ENCODE results near the gene CDC42EP5. TPM values are rescaled to one million over a fixed set of nuclear protein-coding genes. Genes with fewer than 3 reads are reported as not detected.

Gene CDC42EP5
- total RNA-seq, 3 donors from 2014 or later (not counting 1 experiment from before 2014, with no cell fraction given) = not detected

DNA sequence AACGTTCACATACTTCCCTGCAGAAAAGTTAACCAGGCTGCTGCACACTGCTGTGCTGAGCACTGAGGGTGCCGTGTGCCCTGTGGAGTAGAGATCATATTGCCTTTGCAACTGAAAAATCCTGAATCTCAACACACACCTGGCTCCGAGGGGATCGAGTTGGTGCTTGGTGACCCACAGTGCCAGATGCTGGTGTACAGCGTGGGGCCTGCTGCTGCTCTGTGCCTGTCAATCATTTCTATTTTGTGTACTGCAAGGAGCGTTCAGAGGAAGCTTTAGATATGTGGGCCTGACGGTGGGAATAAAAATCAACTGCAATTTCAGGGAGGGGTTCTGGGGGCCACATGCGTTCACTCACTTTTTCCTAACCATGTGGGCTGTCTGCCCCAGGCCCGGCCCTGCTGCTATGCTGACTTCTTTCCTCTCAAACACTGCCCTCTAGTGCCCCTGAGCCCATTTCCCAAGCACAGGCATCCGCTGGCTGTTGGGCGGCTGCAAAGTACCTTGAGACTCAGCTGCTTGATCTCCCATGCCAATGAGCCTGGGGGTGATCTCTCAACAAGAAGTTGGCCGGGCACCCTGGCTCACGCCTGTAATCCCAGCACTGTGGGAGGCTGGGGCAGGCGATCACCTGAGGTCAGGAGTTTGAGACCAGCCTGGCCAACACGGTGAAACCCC lies 33.8 kb downstream of the CDC42EP5 start:
- ATAC-seq = no peak
- DNase-seq = no peak
- no peak overlapping the region for H3K4me3 Mint-ChIP-seq
- peaks cover 11% of the 10 kb centered on the region for H3K4me1 ChIP-seq (ENCODE audit: control insufficient read depth, insufficient read depth, low read length)
- H3K27me3 Mint-ChIP-seq (ENCODE audit: low read depth in 2 of 2) = no peaks in the 10 kb centered on the region
- no peak overlapping the region for H3K27ac Mint-ChIP-seq
- H3K36me3 Mint-ChIP-seq = no peaks in the 10 kb centered on the region
- 89% methylated on average over 15 of the region's 15 CpGs for WGBS (ENCODE audit: insufficient coverage)
- H3K4me3 ChIP-seq (ENCODE audit: low read length) = no peak overlapping the region
- no peaks in the 10 kb centered on the region for H3K9me3 ChIP-seq (ENCODE audit: control insufficient read depth, insufficient read depth, low read length)
- no peaks in the 10 kb centered on the region for H3K9me3 Mint-ChIP-seq
- no peak overlapping the region for H3K27ac ChIP-seq (ENCODE audit: low read length)
- TF ChIP-seq, protein P1, sequence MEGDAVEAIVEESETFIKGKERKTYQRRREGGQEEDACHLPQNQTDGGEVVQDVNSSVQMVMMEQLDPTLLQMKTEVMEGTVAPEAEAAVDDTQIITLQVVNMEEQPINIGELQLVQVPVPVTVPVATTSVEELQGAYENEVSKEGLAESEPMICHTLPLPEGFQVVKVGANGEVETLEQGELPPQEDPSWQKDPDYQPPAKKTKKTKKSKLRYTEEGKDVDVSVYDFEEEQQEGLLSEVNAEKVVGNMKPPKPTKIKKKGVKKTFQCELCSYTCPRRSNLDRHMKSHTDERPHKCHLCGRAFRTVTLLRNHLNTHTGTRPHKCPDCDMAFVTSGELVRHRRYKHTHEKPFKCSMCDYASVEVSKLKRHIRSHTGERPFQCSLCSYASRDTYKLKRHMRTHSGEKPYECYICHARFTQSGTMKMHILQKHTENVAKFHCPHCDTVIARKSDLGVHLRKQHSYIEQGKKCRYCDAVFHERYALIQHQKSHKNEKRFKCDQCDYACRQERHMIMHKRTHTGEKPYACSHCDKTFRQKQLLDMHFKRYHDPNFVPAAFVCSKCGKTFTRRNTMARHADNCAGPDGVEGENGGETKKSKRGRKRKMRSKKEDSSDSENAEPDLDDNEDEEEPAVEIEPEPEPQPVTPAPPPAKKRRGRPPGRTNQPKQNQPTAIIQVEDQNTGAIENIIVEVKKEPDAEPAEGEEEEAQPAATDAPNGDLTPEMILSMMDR (IDR thresholded peaks at IDR 0.05) = no peak
- no peaks in the 10 kb centered on the region for H3K36me3 ChIP-seq (ENCODE audit: control insufficient read depth, insufficient read depth, low read length)
- H3K27me3 ChIP-seq (ENCODE audit: control insufficient read depth, insufficient read depth, low read length) = no peaks in the 10 kb centered on the region
- intact Hi-C loops (cut with micrococcal nuclease) = no loop called here
- H3K4me1 Mint-ChIP-seq = peaks cover 0 to 18% of the 10 kb centered on the region in 2 donors

DNA sequence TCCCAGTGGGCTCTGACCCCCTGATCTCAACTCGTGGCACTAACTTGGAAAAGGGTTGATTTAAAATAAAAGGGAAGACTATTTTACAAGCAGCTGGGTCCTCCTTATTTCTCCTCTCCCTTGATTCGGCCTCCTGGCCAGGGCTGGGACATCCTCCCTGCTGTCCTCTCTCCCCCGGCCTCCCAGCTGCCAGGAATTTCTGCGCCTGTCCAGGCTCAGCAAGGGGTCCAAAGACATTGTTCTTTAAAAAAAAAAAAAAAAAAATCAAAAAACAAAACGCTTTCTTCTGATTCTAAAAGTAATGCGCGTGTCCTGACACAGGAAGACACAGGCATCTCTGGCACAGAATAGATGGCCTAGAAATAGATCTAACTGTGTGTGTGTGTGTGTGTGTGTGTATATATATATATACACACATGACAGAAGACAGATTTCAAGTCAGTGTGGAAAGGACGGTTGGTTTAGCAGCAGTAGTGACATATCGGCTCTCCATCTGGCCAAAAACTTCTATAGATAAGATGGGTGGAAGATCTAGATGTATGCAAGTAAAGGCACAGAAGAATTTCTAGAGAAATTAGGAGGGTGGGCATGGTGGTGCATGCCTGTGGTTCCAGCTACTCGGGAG lies 36.4 kb downstream of the CDC42EP5 start:
- H3K36me3 ChIP-seq (ENCODE audit: control insufficient read depth, insufficient read depth, low read length) = no peaks in the 10 kb centered on the region
- ATAC-seq (no peak), DNase-seq (no peak)
- no peaks in the 10 kb centered on the region for H3K27me3 ChIP-seq (ENCODE audit: control insufficient read depth, insufficient read depth, low read length)
- intact Hi-C loops (cut with micrococcal nuclease) = no loop called here
- 96% methylated on average over 7 of the region's 10 CpGs for WGBS (ENCODE audit: insufficient coverage)
- Mint-ChIP-seq H3K36me3 (no peaks in the 10 kb centered on the region), H3K4me3 (no peak overlapping the region), H3K27ac (peak overlapping the region in 1 of 2 donors; percentile 57), H3K27me3 (ENCODE audit: low read depth in 2 of 2) (no peaks in the 10 kb centered on the region), H3K9me3 (no peaks in the 10 kb centered on the region), H3K4me1 (peaks cover 0 to 23% of the 10 kb centered on the region in 2 donors)
- no peak overlapping the region for H3K4me3 ChIP-seq (ENCODE audit: low read length)
- H3K4me1 ChIP-seq (ENCODE audit: control insufficient read depth, insufficient read depth, low read length) = peaks cover 12% of the 10 kb centered on the region
- H3K27ac ChIP-seq (ENCODE audit: low read length) = no peak overlapping the region
- H3K9me3 ChIP-seq (ENCODE audit: control insufficient read depth, insufficient read depth, low read length) = no peaks in the 10 kb centered on the region
- TF ChIP-seq, protein P1 (IDR thresholded peaks at IDR 0.05) = no peak

DNA sequence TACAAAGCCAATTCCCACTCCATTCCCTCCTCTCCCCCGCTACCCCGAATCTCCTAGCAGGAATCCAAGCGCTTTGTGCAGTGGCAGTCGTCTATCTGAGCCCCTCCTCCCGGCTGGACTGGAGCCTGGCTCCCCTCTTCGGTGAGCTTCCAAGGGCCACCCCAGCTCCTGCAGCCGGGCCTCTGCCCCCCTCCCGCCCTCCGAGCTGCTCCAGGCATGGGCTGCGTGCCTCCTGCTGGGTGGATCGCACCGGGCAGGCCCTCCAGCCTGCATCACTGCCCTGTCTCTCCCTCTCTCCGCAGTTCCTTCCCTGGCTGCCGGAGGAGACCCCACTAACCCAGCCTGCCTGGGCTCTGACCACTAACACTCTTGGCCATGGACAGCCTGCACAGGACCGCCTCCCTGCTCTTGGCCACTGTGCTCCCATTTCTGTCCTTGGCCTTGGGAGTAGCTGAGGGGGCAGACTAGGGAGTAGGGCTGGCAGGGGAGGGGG lies 37.0 kb downstream of the CDC42EP5 start:
- Mint-ChIP-seq H3K27ac (peak overlapping the region in 1 of 2 donors; percentile 57), H3K27me3 (ENCODE audit: low read depth in 2 of 2) (peaks cover 0 to 4% of the 10 kb centered on the region in 2 donors), H3K4me1 (peaks cover 3 to 28% of the 10 kb centered on the region in 2 donors), H3K36me3 (no peaks in the 10 kb centered on the region), H3K4me3 (no peak overlapping the region), H3K9me3 (no peaks in the 10 kb centered on the region)
- Histone ChIP-seq H3K9me3 (ENCODE audit: control insufficient read depth, insufficient read depth, low read length) (no peaks in the 10 kb centered on the region), H3K27ac (ENCODE audit: low read length) (no peak overlapping the region), H3K4me1 (ENCODE audit: control insufficient read depth, insufficient read depth, low read length) (peaks cover 13% of the 10 kb centered on the region), H3K27me3 (ENCODE audit: control insufficient read depth, insufficient read depth, low read length) (no peaks in the 10 kb centered on the region), H3K36me3 (ENCODE audit: control insufficient read depth, insufficient read depth, low read length) (no peaks in the 10 kb centered on the region), H3K4me3 (ENCODE audit: low read length) (no peak overlapping the region)
- intact Hi-C loops (cut with micrococcal nuclease) = no loop called here
- DNase-seq (no peak), ATAC-seq (no peak)
- 94% methylated on average over 15 of the region's 15 CpGs for WGBS (ENCODE audit: insufficient coverage)
- TF ChIP-seq, protein P1 (IDR thresholded peaks at IDR 0.05) = no peak
